SJCRH30 (cell line): Measurements from ENCODE around the gene ZNF318. TPM values are rescaled to one million over a fixed set of nuclear protein-coding genes. Genes with fewer than 3 reads are reported as not detected.
"Not testable (repeated sequence)": the region's sequence is repeated elsewhere in the genome, so short reads cannot be mapped to it uniquely, and the experiment has no call there.

Source experiments
- DNase-seq, 2 experiments: peaks; one replicate each; pipeline ENCODE4 v3.0.0-alpha.2; 2015 to 2020
- H3K27ac ChIP-seq: fragments of 250-450 bp; sonication (Bioruptor Pico); 2 replicates; pipeline ENCODE4 v1.5.1; 2020; ENCODE audit warnings: mild to moderate bottlenecking, moderate library complexity
- H3K27me3 ChIP-seq: fragments of 250-450 bp; sonication (Bioruptor Pico); 2 replicates; pipeline ENCODE4 v1.5.1; 2020; ENCODE audit warnings: mild to moderate bottlenecking, moderate library complexity
- H3K36me3 ChIP-seq: fragments of 250-450 bp; sonication (Bioruptor Pico); 2 replicates; pipeline ENCODE4 v1.5.1; 2020; ENCODE audit warnings: mild to moderate bottlenecking, moderate library complexity
- H3K4me1 ChIP-seq: fragments of 250-450 bp; sonication (Bioruptor Pico); 2 replicates; pipeline ENCODE4 v1.5.1; 2020; ENCODE audit warnings: mild to moderate bottlenecking, moderate library complexity
- H3K4me3 ChIP-seq: fragments of 250-450 bp; sonication (Bioruptor Pico); 2 replicates; pipeline ENCODE4 v1.5.1; 2020; ENCODE audit warnings: mild to moderate bottlenecking, moderate library complexity
- H3K9me3 ChIP-seq: fragments of 250-450 bp; sonication (Bioruptor Pico); replicated peaks from 2 replicates; pipeline ENCODE4 v1.5.1; 2020; ENCODE audit warnings: mild to moderate bottlenecking, moderate library complexity
- total RNA-seq: library from RNA; depleted of rRNA; stranded (reverse); fragments of >200 nt; shearing (Covaris generic); gene quantifications from 2 replicates; pipeline ENCODE4 v1.2.3, GENCODE V29; 2014

The ZNF318 gene
- total RNA-seq, 1 experiment from 2014 or later = 17.7 TPM

- not testable (repeated sequence) for H3K4me1 ChIP-seq, H3K36me3 ChIP-seq, DNase-seq, H3K27me3 ChIP-seq, H3K9me3 ChIP-seq
- Histone ChIP-seq H3K27ac (peak overlapping the region; percentile 25; the same call in 1 of the 2 replicates), H3K4me3 (peak overlapping the region; percentile 70)
Measured at GRCh38 chr6:43370003-43370580, 645 bp upstream of the ZNF318 start.

GRCh38 chr6:43368259-43369160 is 937 bp downstream of the ZNF318 start:
- H3K36me3 ChIP-seq = peaks cover 10% of the 10 kb centered on the region; the same call in 1 of the 2 replicates
- H3K27ac ChIP-seq = no peak overlapping the region
- H3K9me3 ChIP-seq = no peaks in the 10 kb centered on the region
- H3K27me3 ChIP-seq = no peaks in the 10 kb centered on the region
- H3K4me3 ChIP-seq = peak overlapping the region; percentile 70
- peak; percentile 63 to 70 for DNase-seq
- peaks cover 4% of the 10 kb centered on the region; the same call in 1 of the 2 replicates for H3K4me1 ChIP-seq

GRCh38 chr6:43367245-43367984 is 2.0 kb downstream of the ZNF318 start:
- Histone ChIP-seq H3K27ac (no peak overlapping the region), H3K9me3 (no peaks in the 10 kb centered on the region), H3K36me3 (peaks cover 16% of the 10 kb centered on the region; the same call in 1 of the 2 replicates), H3K27me3 (no peaks in the 10 kb centered on the region), H3K4me3 (no peak overlapping the region), H3K4me1 (peaks cover 4% of the 10 kb centered on the region; the same call in 1 of the 2 replicates)
- DNase-seq = no peak

GRCh38 chr6:43361269-43361668 is 8.2 kb downstream of the ZNF318 start:
- H3K9me3 ChIP-seq = no peaks in the 10 kb centered on the region
- H3K27ac ChIP-seq = no peak overlapping the region
- H3K36me3 ChIP-seq = peaks cover 37% of the 10 kb centered on the region
- H3K4me3 ChIP-seq = no peak overlapping the region
- no peak for DNase-seq
- H3K27me3 ChIP-seq = no peaks in the 10 kb centered on the region
- no peaks in the 10 kb centered on the region for H3K4me1 ChIP-seq

GRCh38 chr6:43359831-43360230 is 9.6 kb downstream of the ZNF318 start:
- Histone ChIP-seq H3K27me3 (no peaks in the 10 kb centered on the region), H3K36me3 (peaks cover 36% of the 10 kb centered on the region), H3K27ac (no peak overlapping the region), H3K4me1 (no peaks in the 10 kb centered on the region), H3K4me3 (no peak overlapping the region), H3K9me3 (no peaks in the 10 kb centered on the region)
- DNase-seq = no peak

- Histone ChIP-seq H3K4me1 (no peaks in the 10 kb centered on the region), H3K4me3 (no peak overlapping the region), H3K27me3 (no peaks in the 10 kb centered on the region), H3K27ac (no peak overlapping the region), H3K36me3 (peaks cover 33% of the 10 kb centered on the region), H3K9me3 (no peaks in the 10 kb centered on the region)
- DNase-seq = no peak
Measured at GRCh38 chr6:43359381-43359780, 10.1 kb downstream of the ZNF318 start.

- Histone ChIP-seq H3K36me3 (peaks cover 26% of the 10 kb centered on the region), H3K27ac (no peak overlapping the region), H3K27me3 (no peaks in the 10 kb centered on the region), H3K9me3 (no peaks in the 10 kb centered on the region), H3K4me1 (no peaks in the 10 kb centered on the region), H3K4me3 (no peak overlapping the region)
- DNase-seq = no peak
Measured at GRCh38 chr6:43355862-43356590, 13.4 kb downstream of the ZNF318 start.

GRCh38 chr6:43351951-43352350 is 17.5 kb downstream of the ZNF318 start:
- H3K4me1 ChIP-seq, H3K27me3 ChIP-seq, H3K4me3 ChIP-seq, DNase-seq, H3K27ac ChIP-seq, H3K9me3 ChIP-seq: not testable (repeated sequence)
- peaks cover 16% of the 10 kb centered on the region for H3K36me3 ChIP-seq

- H3K36me3 ChIP-seq = peaks cover 25% of the 10 kb centered on the region
- H3K27ac ChIP-seq = no peak overlapping the region
- no peaks in the 10 kb centered on the region for H3K4me1 ChIP-seq
- H3K27me3 ChIP-seq = no peaks in the 10 kb centered on the region
- H3K9me3 ChIP-seq = no peaks in the 10 kb centered on the region
- H3K4me3 ChIP-seq = no peak overlapping the region
- no peak for DNase-seq
Measured at GRCh38 chr6:43347444-43347843, 22.0 kb downstream of the ZNF318 start.

GRCh38 chr6:43347021-43347420 is 22.4 kb downstream of the ZNF318 start:
- Histone ChIP-seq H3K9me3 (no peaks in the 10 kb centered on the region), H3K36me3 (peaks cover 25% of the 10 kb centered on the region), H3K4me1 (no peaks in the 10 kb centered on the region), H3K27me3 (no peaks in the 10 kb centered on the region), H3K4me3 (no peak overlapping the region), H3K27ac (no peak overlapping the region)
- no peak for DNase-seq

GRCh38 chr6:43346243-43346642 is 23.2 kb downstream of the ZNF318 start:
- H3K27me3 ChIP-seq, DNase-seq, H3K4me1 ChIP-seq, H3K27ac ChIP-seq, H3K9me3 ChIP-seq, H3K4me3 ChIP-seq: not testable (repeated sequence)
- H3K36me3 ChIP-seq = peaks cover 30% of the 10 kb centered on the region

GRCh38 chr6:43339168-43339567 is 30.3 kb downstream of the ZNF318 start:
- H3K27me3 ChIP-seq = no peaks in the 10 kb centered on the region
- H3K36me3 ChIP-seq = peaks cover 28% of the 10 kb centered on the region
- no peak overlapping the region for H3K27ac ChIP-seq
- no peak overlapping the region for H3K4me3 ChIP-seq
- H3K4me1 ChIP-seq = peaks cover 9% of the 10 kb centered on the region
- no peaks in the 10 kb centered on the region for H3K9me3 ChIP-seq
- no peak for DNase-seq

- no peak for DNase-seq
- no peaks in the 10 kb centered on the region for H3K9me3 ChIP-seq
- no peak overlapping the region for H3K27ac ChIP-seq
- no peak overlapping the region for H3K4me3 ChIP-seq
- peaks cover 23% of the 10 kb centered on the region for H3K36me3 ChIP-seq
- no peaks in the 10 kb centered on the region for H3K27me3 ChIP-seq
- peaks cover 11% of the 10 kb centered on the region for H3K4me1 ChIP-seq
Measured at GRCh38 chr6:43338243-43338642, 31.2 kb downstream of the ZNF318 start.

- Histone ChIP-seq H3K4me3 (no peak overlapping the region), H3K9me3 (no peaks in the 10 kb centered on the region)
- DNase-seq = no peak
Measured at GRCh38 chr6:43336382-43336781, 33.1 kb downstream of the ZNF318 start.

More at GRCh38 chr6:43336382-43336781, 33.1 kb downstream of the ZNF318 start:
- peaks cover 11% of the 10 kb centered on the region for H3K4me1 ChIP-seq
- H3K27me3 ChIP-seq = no peaks in the 10 kb centered on the region
- H3K27ac ChIP-seq = no peak overlapping the region
- peaks cover 13% of the 10 kb centered on the region; the same call in 1 of the 2 replicates for H3K36me3 ChIP-seq
